ENCODE results near the gene MCF2L2.

The MCF2L2 gene

GRCh38 chr3:183339461-183340086 lies 88.8 kb downstream of the MCF2L2 start:
- Histone ChIP-seq H3K9me3 (no peaks in the 10 kb centered on the region), H3K4me3 (ENCODE audit: low read depth in 1 of 2, low read length in 1 of 2) (no peak overlapping the region), H3K27me3 (no peaks in the 10 kb centered on the region), H3K4me1 (ENCODE audit: control insufficient read depth in 1 of 2, insufficient read depth in 1 of 2, low read depth in 1 of 2, low read length in 1 of 2) (no peaks in the 10 kb centered on the region), H3K36me3 (no peaks in the 10 kb centered on the region), H3K27ac (no peak overlapping the region)
- no peak for TF ChIP-seq CTCF (IDR thresholded peaks at IDR 0.05)

- no peak for TF ChIP-seq CTCF (IDR thresholded peaks at IDR 0.05)
- no peaks in the 10 kb centered on the region for H3K9me3 ChIP-seq
- H3K27ac ChIP-seq = no peak overlapping the region
- H3K36me3 ChIP-seq = no peaks in the 10 kb centered on the region
- H3K4me3 ChIP-seq (ENCODE audit: low read depth in 1 of 2, low read length in 1 of 2) = no peak overlapping the region
- no peaks in the 10 kb centered on the region for H3K27me3 ChIP-seq
- H3K4me1 ChIP-seq (ENCODE audit: control insufficient read depth in 1 of 2, insufficient read depth in 1 of 2, low read depth in 1 of 2, low read length in 1 of 2) = no peaks in the 10 kb centered on the region
These were observed 89.9 kb downstream of the MCF2L2 start for GRCh38 chr3:183338520-183338919.

GRCh38 chr3:183332487-183332886 lies 95.9 kb downstream of the MCF2L2 start:
- H3K4me1 ChIP-seq (ENCODE audit: control insufficient read depth in 1 of 2, insufficient read depth in 1 of 2, low read depth in 1 of 2, low read length in 1 of 2) = no peaks in the 10 kb centered on the region
- no peak overlapping the region for H3K27ac ChIP-seq
- H3K9me3 ChIP-seq = no peaks in the 10 kb centered on the region
- no peaks in the 10 kb centered on the region for H3K36me3 ChIP-seq
- no peak overlapping the region for H3K4me3 ChIP-seq (ENCODE audit: low read depth in 1 of 2, low read length in 1 of 2)
- no peaks in the 10 kb centered on the region for H3K27me3 ChIP-seq
- no peak for TF ChIP-seq CTCF (IDR thresholded peaks at IDR 0.05)

GRCh38 chr3:183331498-183331897 lies 96.9 kb downstream of the MCF2L2 start:
- H3K27me3 ChIP-seq = no peaks in the 10 kb centered on the region
- H3K27ac ChIP-seq = no peak overlapping the region
- TF ChIP-seq CTCF (IDR thresholded peaks at IDR 0.05) = no peak
- no peaks in the 10 kb centered on the region for H3K36me3 ChIP-seq
- no peak overlapping the region for H3K4me3 ChIP-seq (ENCODE audit: low read depth in 1 of 2, low read length in 1 of 2)
- peaks cover 0 to 6% of the 10 kb centered on the region in 2 experiments for H3K4me1 ChIP-seq (ENCODE audit: control insufficient read depth in 1 of 2, insufficient read depth in 1 of 2, low read depth in 1 of 2, low read length in 1 of 2)
- H3K9me3 ChIP-seq = no peaks in the 10 kb centered on the region

- H3K4me1 ChIP-seq (ENCODE audit: control insufficient read depth in 1 of 2, insufficient read depth in 1 of 2, low read depth in 1 of 2, low read length in 1 of 2) = peaks cover 0 to 12% of the 10 kb centered on the region in 2 experiments
- H3K36me3 ChIP-seq = no peaks in the 10 kb centered on the region
- TF ChIP-seq CTCF (IDR thresholded peaks at IDR 0.05) = no peak
- H3K27ac ChIP-seq = no peak overlapping the region
- no peak overlapping the region for H3K4me3 ChIP-seq (ENCODE audit: low read depth in 1 of 2, low read length in 1 of 2)
- H3K27me3 ChIP-seq = no peaks in the 10 kb centered on the region
- H3K9me3 ChIP-seq = no peaks in the 10 kb centered on the region
These were observed 97.5 kb downstream of the MCF2L2 start for GRCh38 chr3:183330881-183331280.
